Activated T-cell treated with anti-CD3 and anti-CD28 coated beads, Interleukin-2, amount 50 U/mL, for 24 hours (primary cell): ENCODE results near the gene TBX1.
"Not testable (repeated sequence)": the region's sequence is repeated elsewhere in the genome, so short reads cannot be mapped to it uniquely, and the experiment has no call there.

Experiments
- DNase-seq: peaks from one replicate; pipeline ENCODE4 v3.0.0-alpha.2; 2020
- H3K27ac Mint-ChIP-seq: 2 replicates; pipeline ENCODE4 v1.8.0; 2020; ENCODE audit warnings: mild to moderate bottlenecking, mixed read lengths
- H3K27me3 Mint-ChIP-seq: 2 replicates; pipeline ENCODE4 v1.8.0; 2020; ENCODE audit warnings: mixed read lengths
- H3K36me3 Mint-ChIP-seq: 2 replicates; pipeline ENCODE4 v1.8.0; 2020; ENCODE audit warnings: low read depth, mixed read lengths
- H3K4me1 Mint-ChIP-seq: 2 replicates; pipeline ENCODE4 v1.8.0; 2020; ENCODE audit warnings: low read depth, mixed read lengths
- H3K4me3 Mint-ChIP-seq: 2 replicates; pipeline ENCODE4 v1.8.0; 2020; ENCODE audit warnings: mild to moderate bottlenecking, moderate library complexity, mixed read lengths
- H3K9me3 Mint-ChIP-seq: 2 replicates; pipeline ENCODE4 v1.8.0; 2020; ENCODE audit warnings: mixed read lengths

The TBX1 gene

DNA sequence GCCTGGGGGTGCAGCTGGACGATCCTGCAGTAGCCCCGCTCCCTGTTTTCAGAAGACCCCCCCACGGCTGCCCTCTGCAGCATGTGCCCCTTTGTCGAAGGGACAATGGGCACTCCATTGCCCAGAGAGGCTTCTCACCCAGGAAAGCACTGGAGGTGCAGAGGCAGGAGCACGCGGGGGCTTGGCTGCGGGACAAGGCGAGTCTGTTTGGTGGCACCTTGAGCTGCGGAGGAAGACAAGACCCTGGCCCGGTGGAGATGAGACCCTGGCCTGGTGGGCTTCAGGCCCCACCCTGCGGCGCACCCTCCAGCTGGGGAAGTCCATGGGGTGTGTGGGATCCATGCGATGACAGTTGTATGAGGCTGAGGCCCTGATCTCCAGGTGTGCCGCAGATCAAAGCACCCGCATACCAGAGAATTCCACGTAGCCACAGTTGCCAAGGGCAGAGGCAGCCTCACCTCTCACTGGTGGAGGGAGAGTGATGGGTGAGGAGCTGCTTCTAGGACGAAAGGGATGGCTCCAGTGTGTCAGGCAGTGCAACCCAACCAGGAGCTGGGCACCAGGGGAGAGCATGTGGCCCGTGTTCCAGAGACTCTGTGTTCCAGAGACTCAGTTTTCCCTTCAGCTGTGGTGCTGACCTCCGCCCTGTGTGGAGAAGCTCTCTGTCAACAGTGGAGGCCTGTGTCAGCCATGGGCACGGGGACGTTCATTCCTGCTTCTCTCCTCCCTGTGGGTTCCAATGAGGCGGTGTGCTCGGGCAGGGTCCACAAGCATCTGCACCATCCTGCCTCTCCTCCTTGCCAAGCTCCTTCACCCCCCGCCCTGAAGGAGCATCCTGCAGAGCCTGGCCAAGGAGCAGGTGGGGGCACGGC, 10.0 kb downstream of the TBX1 start:
- Mint-ChIP-seq H3K27me3 (peaks cover 78% of the 10 kb centered on the region), H3K4me3 (no peak overlapping the region), H3K27ac (no peak overlapping the region), H3K36me3 (no peaks in the 10 kb centered on the region), H3K9me3 (no peaks in the 10 kb centered on the region), H3K4me1 (peaks cover 7% of the 10 kb centered on the region)
- DNase-seq: no peak

DNA sequence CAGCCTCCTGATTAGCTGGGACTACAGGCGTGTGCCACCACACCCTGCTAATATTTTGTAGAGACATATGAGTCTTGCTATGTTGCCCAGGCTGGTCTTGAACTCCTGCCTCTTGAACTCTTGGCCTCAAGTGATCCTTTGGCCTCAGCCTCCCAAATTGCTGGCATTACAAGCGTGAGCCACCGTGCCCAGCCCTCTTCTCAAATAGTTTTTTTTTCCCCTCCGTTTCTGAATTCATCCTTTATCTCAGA, 11.8 kb downstream of the TBX1 start:
- Mint-ChIP-seq H3K27me3 (peaks cover 84% of the 10 kb centered on the region), H3K27ac (no peak overlapping the region), H3K4me3 (no peak overlapping the region), H3K9me3 (no peaks in the 10 kb centered on the region), H3K4me1 (peaks cover 10% of the 10 kb centered on the region), H3K36me3 (no peaks in the 10 kb centered on the region)
- DNase-seq: no peak

DNA sequence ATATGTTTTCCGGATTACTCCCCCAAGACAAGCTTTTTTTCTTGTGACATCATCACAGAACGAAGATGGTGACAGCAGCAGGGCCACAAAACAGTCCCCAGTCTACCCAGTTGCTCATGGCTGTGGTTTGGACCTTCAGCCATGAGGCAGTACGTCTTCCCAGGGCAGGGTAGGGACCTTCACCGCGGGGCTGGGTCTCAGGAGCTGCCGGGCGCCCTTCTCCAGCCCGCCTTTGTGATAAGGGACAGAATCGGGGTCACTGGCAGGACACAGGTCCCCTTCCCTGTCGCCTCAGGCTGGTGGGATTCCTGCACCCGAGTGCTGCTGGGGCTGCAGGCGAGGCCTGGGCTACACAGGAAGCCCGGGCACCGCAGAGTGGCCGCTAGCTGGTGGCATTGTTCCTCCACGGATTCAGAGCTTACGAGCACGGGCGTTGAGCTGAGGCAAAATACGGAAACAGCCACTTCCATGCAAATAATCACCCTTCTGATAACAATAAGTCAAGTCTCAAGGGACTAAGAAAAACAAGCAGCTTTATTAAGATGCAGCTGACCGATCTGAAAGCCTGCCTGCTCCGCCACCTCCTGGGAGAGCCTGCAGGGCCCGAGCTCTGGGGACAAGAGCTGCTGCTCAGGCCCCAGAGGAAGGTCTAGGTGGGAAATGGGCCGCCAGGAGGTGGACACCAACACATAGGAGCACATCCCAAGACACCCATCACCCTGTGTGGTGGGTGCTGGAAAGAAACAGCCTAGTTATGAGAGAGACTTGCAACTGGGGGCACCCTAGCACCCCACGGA, 12.3 kb downstream of the TBX1 start:
- Mint-ChIP-seq H3K27me3 (peaks cover 84% of the 10 kb centered on the region), H3K9me3 (no peaks in the 10 kb centered on the region), H3K27ac (no peak overlapping the region), H3K36me3 (no peaks in the 10 kb centered on the region), H3K4me1 (peaks cover 7% of the 10 kb centered on the region), H3K4me3 (no peak overlapping the region)
- no peak for DNase-seq

DNA sequence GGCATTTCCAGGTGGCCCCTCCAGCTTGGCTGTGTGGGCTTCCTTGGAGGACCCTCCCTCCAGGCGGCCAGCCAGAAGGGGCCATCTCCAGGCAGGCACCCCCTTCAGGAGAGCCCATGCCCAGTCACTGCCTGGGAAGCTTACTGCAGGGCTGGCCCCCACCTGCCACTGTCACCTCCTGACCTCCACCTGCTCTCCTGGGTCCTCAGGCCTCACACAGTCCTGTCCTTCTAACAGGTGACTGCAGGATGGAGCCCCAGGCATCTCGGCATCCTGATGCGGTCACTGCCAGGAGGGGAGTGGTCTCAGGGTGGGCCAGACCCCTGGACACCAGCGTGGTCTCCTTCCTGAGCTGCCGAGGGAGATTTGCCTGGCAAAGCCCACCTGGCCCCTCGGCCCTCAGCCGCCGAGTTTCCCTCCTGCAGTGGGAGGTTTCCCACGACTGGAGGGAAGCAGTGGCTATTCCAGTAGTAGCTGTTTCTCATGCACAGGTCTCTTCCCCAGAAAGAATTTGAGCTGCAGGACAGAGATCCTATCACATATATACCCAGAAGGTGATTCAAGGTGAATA, 13.0 kb downstream of the TBX1 start:
- no peak for DNase-seq
- no peak overlapping the region for H3K4me3 Mint-ChIP-seq
- peaks cover 80% of the 10 kb centered on the region for H3K27me3 Mint-ChIP-seq
- no peaks in the 10 kb centered on the region for H3K36me3 Mint-ChIP-seq
- no peak overlapping the region for H3K27ac Mint-ChIP-seq
- H3K4me1 Mint-ChIP-seq: peaks cover 7% of the 10 kb centered on the region
- H3K9me3 Mint-ChIP-seq: no peaks in the 10 kb centered on the region

DNA sequence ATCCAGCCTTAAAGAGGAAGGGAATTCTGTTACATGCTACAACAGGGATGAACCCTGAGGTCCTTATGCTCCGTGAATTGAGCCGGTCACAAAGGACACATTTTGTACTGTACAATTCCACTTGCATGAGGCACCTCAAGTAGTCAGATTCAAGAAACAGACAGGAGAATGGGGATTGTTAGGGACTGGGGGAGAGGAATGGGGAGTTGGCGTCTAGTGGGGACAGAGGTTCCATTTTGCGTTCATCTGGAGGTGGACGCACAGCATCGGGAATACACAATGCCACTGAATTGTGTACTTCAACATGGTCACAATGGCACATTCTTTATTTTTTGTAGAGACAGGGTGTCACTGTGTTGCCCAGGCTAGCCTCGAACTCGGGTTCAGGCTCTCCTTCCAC, 14.1 kb downstream of the TBX1 start:
- H3K27me3 Mint-ChIP-seq: peaks cover 78% of the 10 kb centered on the region

DNA sequence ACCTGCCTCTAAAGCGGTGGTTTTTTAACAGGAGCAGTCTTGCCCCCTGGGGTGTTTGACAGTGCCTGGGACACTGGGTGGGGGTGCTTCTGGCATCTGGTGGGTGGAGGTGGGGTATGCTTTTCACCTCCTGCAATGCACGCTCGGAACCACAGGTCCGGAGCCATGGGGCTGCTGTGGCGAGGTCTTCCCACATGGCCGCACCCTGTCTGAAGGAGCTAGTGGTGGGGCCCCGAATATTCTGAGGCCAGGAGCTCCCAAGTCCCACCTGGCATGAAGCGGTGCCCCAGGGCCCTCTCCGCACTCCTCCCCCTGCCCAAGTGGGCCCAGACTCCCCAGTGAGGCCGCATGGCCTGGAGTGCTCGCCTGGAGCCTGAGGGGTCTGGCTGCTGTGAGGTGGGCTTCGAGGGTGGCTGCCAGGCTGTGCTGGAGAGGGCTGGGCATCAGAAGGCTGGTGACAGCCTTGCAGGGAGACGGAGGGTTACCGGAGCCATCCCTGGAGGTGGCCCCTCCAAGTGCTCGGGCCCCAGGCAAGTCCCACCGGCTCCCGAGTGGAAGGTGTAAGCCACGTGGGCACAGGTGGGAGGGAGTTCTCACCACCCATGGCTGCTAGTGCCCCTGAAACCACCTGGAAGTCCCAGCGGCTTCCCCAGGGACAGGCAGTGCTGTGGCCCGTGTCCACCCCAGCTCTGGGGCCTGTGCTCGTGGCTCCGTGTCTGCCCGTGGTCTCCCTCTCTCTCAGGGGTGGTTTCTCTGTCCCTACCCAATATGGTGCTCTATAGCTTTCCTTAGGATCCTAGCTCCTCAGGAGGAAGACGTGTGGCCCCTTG, 15.1 kb downstream of the TBX1 start:
- peaks cover 13% of the 10 kb centered on the region for H3K4me1 Mint-ChIP-seq
- peaks cover 74% of the 10 kb centered on the region for H3K27me3 Mint-ChIP-seq
- H3K27ac Mint-ChIP-seq: no peak overlapping the region
- no peak for DNase-seq
- no peaks in the 10 kb centered on the region for H3K9me3 Mint-ChIP-seq
- no peak overlapping the region for H3K4me3 Mint-ChIP-seq
- H3K36me3 Mint-ChIP-seq: no peaks in the 10 kb centered on the region

More for the DNA sequence above, 14.1 kb downstream of the TBX1 start:
- H3K36me3 Mint-ChIP-seq: no peaks in the 10 kb centered on the region
- DNase-seq: no peak
- no peak overlapping the region for H3K4me3 Mint-ChIP-seq
- H3K27ac Mint-ChIP-seq: no peak overlapping the region
- no peaks in the 10 kb centered on the region for H3K9me3 Mint-ChIP-seq
- peaks cover 7% of the 10 kb centered on the region for H3K4me1 Mint-ChIP-seq

DNA sequence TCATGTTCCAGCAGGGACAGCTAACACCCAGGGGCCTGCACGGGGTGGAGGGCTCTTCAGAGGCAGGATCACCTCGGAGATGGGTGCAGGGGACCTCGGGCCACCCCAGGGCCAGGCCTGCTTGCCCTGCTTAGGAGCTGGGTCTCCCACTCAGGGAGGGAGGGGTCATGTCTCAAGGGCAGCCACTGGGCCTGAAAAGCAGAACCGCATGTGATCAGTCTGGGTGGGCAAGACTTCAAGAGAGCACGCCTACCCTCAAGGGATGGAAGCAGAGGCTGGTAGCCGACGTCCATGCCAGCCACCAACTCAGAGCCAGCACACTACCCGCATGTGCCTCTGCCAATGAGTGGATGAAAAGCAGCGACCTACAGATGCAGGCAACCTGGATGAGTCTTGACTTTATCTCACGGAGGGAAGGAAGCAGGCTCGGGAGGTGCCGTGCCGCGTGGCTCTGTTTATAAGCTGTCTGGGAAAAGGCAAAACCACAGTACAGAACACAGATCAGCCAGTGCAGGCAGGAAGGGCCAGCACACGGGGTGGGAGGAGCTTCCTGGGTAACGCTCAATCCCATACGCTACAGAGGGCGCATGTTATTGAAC, 16.0 kb downstream of the TBX1 start:
- H3K27me3 Mint-ChIP-seq: peaks cover 66% of the 10 kb centered on the region
- no peak overlapping the region for H3K4me3 Mint-ChIP-seq
- H3K9me3 Mint-ChIP-seq: no peaks in the 10 kb centered on the region

DNA sequence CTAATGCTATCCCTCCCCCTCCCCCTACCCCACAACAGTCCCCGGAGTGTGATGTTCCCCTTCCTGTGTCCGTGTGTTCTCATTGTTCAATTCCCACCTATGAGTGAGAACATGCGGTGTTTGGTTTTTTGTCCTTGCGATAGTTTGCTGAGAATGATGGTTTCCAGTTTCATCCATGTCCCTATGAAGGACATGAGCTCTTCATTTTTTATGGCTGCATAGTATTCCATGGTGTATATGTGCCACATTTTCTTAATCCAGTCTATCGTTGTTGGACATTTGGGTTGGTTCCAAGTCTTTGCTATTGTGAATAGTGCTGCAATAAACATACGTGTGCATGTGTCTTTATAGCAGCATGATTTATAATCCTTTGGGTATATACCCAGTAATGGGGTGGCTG, 16.6 kb downstream of the TBX1 start:
- H3K27ac Mint-ChIP-seq, H3K4me3 Mint-ChIP-seq, DNase-seq, H3K9me3 Mint-ChIP-seq, H3K36me3 Mint-ChIP-seq: not testable (repeated sequence)
- Mint-ChIP-seq H3K4me1 (peaks cover 13% of the 10 kb centered on the region), H3K27me3 (peaks cover 64% of the 10 kb centered on the region)

More for the DNA sequence above, 16.0 kb downstream of the TBX1 start:
- no peak overlapping the region for H3K27ac Mint-ChIP-seq
- H3K36me3 Mint-ChIP-seq: no peaks in the 10 kb centered on the region
- DNase-seq: no peak
- H3K4me1 Mint-ChIP-seq: peaks cover 13% of the 10 kb centered on the region

DNA sequence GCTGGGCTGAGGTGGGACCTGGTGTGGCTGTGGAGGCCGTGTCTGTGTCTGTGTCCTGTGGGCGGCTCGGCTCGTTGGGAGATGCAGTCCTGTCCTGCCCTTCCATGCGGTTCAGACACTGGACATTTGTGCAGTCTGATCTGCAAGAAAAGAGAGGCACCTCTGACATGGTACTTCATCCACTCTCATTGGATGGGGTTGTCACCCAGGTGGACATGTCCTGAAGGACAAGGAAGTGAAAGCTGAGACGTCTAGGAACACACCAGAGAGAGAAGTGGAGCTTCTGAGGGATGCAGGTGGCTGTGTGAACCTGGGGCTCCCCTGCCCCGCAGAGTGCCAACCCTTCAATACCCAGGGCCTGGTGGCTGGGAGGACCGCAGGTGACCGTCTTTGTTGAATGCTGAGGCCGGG, 18.4 kb downstream of the TBX1 start:
- Mint-ChIP-seq H3K36me3 (no peaks in the 10 kb centered on the region), H3K4me1 (peaks cover 13% of the 10 kb centered on the region), H3K27me3 (peaks cover 46% of the 10 kb centered on the region), H3K27ac (no peak overlapping the region), H3K9me3 (no peaks in the 10 kb centered on the region), H3K4me3 (no peak overlapping the region)
- no peak for DNase-seq

DNA sequence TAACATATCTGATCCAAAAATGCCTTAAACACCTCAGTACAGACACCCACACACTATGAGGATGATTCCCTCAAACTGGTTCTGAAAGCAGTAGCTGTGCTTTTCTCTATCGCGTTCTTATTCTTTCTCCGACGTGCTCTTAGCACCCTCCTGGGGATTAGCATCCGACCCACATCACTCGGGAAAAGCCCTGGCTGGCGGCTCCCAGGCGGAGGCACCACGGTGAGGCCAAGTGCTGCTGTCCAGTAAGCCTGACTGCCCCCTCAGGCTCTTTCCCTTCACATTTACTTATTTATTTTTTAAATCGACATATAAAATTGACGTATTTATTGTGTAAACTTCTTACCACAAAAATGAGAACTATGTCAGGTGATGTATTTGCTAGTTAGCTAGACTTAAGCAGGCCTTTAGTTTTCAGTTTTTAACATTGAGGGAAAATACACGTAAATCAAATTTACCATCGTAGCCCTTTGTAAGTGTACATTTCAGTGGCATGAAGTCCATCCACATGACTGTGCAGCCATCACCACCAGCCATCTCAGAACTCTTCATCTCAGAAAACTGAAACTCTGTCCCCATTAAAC, 19.2 kb downstream of the TBX1 start:
- no peaks in the 10 kb centered on the region for H3K36me3 Mint-ChIP-seq
- H3K27ac Mint-ChIP-seq: no peak overlapping the region
- no peaks in the 10 kb centered on the region for H3K9me3 Mint-ChIP-seq
- peaks cover 13% of the 10 kb centered on the region for H3K4me1 Mint-ChIP-seq
- H3K4me3 Mint-ChIP-seq: no peak overlapping the region
- DNase-seq: no peak
- peaks cover 39% of the 10 kb centered on the region for H3K27me3 Mint-ChIP-seq

DNA sequence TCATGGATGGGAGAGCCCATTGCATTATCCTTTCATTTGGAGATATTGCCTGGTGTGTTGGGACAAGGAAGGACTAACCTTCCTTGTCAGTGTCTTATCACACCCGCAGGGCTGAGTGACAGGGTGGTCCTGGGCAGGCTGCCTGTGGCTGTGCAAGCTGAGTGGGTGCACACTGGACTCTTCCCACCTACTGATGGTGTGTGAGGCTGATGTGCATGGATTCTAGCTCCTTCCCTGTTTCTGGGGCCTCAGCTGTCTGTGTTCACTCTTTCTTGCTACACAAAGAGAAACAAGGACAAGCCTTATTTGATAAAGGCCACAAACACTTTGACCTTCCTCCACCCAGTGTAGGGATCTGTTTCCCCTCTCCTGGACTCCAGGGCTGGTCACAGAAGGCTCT, 22.0 kb downstream of the TBX1 start:
- DNase-seq: no peak
- H3K9me3 Mint-ChIP-seq: no peaks in the 10 kb centered on the region
- H3K4me3 Mint-ChIP-seq: no peak overlapping the region
- H3K36me3 Mint-ChIP-seq: no peaks in the 10 kb centered on the region
- peaks cover 6% of the 10 kb centered on the region for H3K4me1 Mint-ChIP-seq
- H3K27ac Mint-ChIP-seq: no peak overlapping the region
- H3K27me3 Mint-ChIP-seq: peaks cover 24% of the 10 kb centered on the region

DNA sequence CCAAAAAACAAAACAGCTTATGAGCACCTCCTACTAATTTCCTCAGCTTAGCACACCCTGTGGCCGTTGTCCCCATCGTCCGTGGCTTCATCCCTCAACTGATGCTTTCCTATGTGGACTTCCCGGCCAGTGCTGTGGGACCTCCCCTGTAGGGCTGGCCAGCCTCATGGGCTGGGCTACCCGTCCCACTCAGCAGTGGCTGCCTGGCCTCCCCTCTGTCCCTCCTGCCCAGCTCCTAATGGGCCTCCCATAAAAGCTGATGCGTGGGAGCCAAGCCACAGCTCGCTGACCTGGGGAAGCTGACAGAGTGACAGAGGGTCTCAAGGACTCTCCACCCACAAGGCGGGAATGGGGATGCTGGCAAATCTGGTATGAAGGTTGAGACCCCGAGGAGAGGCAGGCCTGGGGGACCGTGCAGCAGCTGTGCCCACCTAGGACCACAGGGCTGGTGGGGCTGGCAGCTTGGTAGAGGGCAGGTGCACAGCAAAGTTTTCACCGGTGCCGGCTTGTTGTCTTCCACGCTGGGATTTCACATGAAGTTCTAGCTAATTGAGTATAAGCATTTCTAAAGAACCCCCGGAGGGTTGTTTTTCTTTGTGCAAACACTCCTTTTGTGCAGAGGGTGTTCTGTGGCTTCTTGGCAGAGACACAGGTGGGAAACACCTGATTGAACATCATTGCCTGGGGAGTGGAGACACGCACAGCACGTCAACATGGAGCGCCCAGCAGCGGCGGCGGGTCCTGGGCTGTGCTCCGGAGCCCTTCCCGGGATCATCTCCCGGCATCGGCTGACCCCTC, 23.2 kb downstream of the TBX1 start:
- Mint-ChIP-seq H3K27ac (no peak overlapping the region), H3K9me3 (no peaks in the 10 kb centered on the region), H3K4me3 (no peak overlapping the region), H3K4me1 (peaks cover 6% of the 10 kb centered on the region), H3K27me3 (peaks cover 17% of the 10 kb centered on the region), H3K36me3 (peaks cover 7% of the 10 kb centered on the region)
- no peak for DNase-seq

DNA sequence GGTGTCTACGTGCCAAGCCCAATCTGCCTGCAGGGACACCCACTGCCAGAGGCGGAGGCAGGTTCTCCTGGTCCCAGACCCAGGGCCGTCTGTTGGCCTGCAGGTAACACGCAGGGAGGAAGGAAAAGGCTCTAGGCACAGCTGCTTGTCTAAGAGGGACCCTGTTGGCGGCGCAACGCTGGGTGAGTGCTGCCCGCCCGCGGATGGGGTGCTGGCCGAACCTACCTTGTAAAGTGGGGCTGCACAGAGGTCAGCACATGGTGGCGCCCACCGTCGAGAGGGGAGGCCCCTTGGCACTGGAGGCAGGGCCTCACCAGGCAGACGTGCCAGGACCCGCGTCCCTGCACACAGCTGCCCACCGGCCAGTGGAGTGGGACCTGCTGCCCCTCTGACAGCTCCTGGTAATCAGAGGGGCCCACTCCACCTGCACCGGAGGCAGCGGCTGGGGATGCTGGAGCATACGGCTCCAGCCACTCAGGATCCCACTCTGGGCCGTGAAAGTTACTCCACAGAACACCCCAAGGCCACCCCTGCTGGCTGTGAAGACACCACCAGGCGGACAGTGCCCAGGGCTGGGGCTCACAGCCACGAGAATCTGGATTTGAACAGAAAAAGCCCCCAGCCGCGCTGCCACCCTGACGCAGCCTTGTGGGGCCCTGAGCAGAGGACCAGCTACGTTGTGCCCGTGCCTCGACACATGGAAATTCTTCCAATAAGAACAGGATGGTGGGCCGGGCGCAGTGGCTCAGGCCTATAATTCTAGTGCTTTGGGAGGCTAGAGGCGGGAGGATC, 24.0 kb downstream of the TBX1 start:
- no peak for DNase-seq
- Mint-ChIP-seq H3K27me3 (peaks cover 10% of the 10 kb centered on the region), H3K36me3 (peaks cover 10% of the 10 kb centered on the region), H3K9me3 (no peaks in the 10 kb centered on the region), H3K27ac (no peak overlapping the region), H3K4me1 (peaks cover 6% of the 10 kb centered on the region), H3K4me3 (no peak overlapping the region)
